GM12891 (cell line): ENCODE results near the gene THAP3.
A peak's percentile ranks its signal among the peaks of the same experiment; 100 is the strongest.
"Not testable (repeated sequence)": the region's sequence is repeated elsewhere in the genome, so short reads cannot be mapped to it uniquely, and the experiment has no call there.

Source experiments
- DNase-seq: peaks from one replicate; pipeline ENCODE4 v3.0.0; 2011; ENCODE audit warnings: low spot score; ENCODE audit not compliant: insufficient read length
- FAIRE-seq: peaks from 2 replicates; lab custom pipeline; 2011; peaks lifted over from hg19 to GRCh38; lab: Jason Lieb, UNC
- PAX5 ChIP-seq: IDR thresholded peaks from 2 replicates; pipeline ENCODE4 v1.6.1; 2011; ENCODE audit warnings: low read length, moderate library complexity, mild to moderate bottlenecking; ENCODE audit not compliant: insufficient read depth, severe bottlenecking
- POLR2A ChIP-seq: IDR thresholded peaks from 2 replicates; pipeline ENCODE4 v1.6.1; 2011; ENCODE audit warnings: low read depth, low read length, control low read depth
- POLR2AphosphoS5 ChIP-seq: IDR thresholded peaks from 2 replicates; pipeline ENCODE4 v1.6.1; 2011; ENCODE audit warnings: low read depth, low read length, control low read depth
- POU2F2 ChIP-seq: IDR thresholded peaks from 2 replicates; pipeline ENCODE4 v1.6.1; 2011; ENCODE audit warnings: low read depth, mild to moderate bottlenecking, control low read depth, low read length, moderate library complexity
- SPI1 ChIP-seq: IDR thresholded peaks from 2 replicates; pipeline ENCODE4 v1.6.1; 2011; ENCODE audit warnings: low read depth, low read length, control low read depth
- TAF1 ChIP-seq: IDR thresholded peaks from 2 replicates; pipeline ENCODE4 v1.6.1; 2011; ENCODE audit warnings: low read depth, low read length, control low read depth

Gene THAP3

DNA sequence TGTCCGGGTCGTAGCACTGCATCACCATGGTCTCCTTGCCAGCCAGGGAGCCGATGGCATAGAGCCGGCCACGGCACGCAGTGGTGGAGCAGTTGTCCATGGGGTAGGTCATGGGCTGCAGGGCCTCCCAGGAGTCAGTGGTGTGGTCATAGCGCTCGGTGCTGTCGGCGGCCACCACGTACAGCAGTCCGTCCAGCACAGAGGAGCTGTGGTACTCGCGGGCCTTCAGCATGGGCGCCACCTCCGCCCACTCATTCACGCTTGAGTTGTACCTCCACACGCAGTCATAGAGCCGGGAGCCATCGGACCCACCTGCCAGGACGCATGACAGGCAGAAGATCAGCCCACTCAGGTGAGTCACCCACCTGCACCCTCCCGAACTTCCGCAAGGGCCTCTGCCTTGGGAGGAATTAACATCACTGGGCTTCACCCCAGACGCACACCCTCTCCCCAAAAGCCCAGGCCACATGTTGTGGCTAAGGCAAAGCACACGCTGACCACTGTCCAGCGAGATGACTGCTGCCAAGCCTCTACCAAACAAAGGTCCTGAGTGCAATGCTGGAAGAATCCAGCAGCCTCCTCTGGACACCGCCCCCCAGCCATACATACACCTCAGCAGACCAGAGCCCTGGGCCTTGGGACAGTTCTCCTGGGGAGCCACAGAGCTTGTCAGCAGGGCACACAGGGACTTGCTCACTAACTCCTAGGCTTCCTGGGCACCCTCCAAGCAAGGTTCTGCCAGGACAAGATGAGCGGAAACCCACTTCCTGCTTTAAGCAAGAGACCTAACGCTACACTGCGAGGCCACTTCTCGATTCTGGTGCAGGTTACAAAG lies 25.3 kb upstream of the THAP3 start:
- TF ChIP-seq SPI1 (peak; percentile 73), TAF1 (no peak), POLR2A (no peak), POLR2AphosphoS5 (no peak)
- FAIRE-seq = peak; percentile 57
- no peak for DNase-seq

DNA sequence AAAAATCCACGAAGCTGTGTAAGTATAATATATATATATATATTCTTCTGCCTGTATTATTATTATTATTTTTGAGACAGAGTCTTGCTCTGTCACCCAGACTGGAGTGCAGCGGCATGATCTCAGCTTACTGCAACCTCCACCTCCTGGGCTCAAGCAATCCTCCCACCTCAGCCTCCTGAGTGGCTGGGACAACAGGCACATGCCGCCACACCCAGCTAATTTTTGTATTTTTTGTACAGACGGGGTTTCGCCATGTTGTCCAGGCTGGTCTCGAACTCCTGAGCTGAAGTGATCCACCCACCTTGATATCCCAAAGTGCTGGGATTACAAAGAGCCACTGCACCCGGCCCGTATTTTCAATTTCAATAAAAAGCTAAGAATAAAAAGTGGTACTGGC lies 24.7 kb upstream of the THAP3 start:
- DNase-seq, FAIRE-seq: not testable (repeated sequence)

DNA sequence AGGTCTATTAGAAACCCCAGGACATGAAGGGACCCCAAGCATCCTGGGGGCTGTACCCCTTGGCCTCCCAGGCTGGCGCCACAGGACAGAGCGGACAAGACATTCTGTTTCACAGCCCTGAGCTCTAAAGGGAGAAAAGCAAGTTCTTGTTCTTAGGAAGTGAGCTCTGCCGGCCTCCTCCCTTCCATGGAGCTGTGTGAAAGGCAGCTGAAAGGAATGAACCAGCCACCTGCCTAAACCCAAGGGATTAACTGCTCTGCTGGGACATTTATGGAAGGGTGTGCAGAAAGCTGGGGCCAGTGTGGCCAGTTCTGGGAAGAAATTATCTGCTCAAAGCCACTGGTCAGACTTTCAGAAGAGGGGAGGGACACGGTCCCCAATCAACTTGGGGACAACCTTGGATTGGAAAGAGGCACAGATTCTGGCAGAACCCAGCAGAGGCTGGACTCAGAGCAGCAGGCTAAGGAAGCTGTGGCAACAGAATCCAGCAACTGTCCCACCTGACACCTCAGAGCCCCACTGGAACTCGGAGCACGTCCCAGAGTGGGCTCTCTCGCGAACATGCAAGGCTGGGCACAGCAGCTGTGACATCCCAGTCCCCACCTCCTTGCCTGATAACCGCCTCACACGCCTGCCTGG lies 24.1 kb upstream of the THAP3 start:
- TF ChIP-seq POLR2AphosphoS5 = no peak
- TF ChIP-seq POLR2A = no peak
- TF ChIP-seq TAF1 = no peak
- TF ChIP-seq PAX5 = no peak
- DNase-seq = no peak
- no peak for FAIRE-seq

DNA sequence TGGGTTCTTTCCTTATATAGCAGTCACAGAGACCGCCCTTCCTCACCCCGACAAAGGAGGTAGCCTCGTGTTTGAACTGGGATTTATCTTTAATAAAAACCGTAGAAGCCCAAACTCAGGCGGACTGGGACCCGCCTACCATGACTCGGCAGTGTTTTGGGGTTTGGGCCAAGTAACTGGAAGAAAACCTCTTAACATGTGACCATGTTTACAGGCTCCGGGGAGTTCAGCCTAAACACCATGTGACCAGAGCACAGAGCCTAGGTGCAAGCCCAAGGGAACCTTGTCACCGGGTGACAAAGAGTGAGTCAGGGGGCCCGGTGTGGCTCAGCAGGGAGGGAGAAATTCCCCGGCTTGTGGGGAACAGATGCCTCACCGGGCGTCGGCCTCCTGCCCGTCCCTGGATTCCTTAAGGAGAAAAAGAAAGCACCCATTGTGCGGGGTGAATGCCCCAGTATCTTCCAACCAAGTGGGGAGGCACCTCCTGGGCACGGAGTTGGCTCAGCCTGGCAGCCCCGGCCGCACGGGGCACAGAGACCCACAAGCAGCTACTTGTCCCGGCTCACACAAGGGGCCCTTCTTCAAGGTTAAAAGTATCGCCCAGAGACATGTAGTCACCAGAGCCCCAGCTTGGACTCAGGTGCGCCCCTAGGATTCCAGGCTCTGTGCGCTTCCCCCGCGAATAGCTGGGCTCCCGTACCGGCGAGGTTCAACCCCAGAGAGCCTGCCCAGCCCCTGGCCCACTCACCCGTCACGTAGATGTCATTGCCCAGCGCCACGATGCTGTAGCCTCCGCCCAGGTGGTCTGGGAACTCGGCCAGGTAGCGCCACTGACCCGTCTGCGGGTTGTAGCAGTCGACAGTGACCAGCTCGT lies 23.4 kb upstream of the THAP3 start:
- peak; percentile 64 for FAIRE-seq
- DNase-seq = no peak
- 0 out of 2 replicates have a peak, but pooled peaks have one; percentile 26 for TF ChIP-seq POLR2A
- no peak for TF ChIP-seq PAX5
- TF ChIP-seq TAF1 = 0 out of 2 replicates have a peak, but pooled peaks have one; percentile 21
- no peak for TF ChIP-seq POLR2AphosphoS5
- TF ChIP-seq POU2F2 = no peak
- no peak for TF ChIP-seq SPI1

DNA sequence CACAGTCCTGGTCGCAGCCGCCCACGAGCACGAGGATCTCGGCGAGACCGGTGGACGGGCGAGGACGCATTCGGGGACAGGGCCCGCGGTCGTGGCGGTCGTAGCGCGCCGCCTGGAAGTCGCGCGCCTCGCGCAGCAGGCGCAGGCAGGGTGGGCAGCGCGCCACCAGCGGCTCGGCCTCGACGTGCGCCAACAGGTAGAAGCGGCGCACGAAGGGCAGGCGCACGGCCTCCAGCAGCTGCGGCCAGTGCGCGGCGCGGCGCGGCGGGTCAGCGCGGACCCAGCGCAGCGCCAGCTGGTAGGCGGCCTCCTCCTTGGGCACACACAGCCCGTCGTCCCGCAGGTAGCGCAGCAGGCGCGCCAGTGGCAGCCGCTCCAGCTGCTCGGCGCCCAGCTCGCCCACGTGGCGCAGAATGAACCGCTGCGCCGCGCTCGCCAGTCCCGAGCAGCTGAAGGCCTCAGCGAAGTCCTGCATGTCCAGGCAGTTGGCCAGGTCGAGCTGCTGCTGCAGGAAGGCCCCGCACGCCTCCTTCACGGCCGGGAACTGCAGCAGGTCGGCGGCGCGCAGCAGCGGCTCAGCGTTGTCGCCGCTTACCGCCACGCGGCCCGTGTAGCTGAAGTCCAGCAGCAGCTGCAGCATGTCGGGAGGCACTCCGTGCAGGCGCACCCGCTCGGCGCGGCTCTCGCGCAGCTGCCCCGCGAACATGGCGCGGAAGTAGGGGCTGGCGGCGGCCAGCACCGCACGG lies 22.6 kb upstream of the THAP3 start:
- DNase-seq (no peak), FAIRE-seq (peak; percentile 87)
- TF ChIP-seq POLR2A (no peak), POLR2AphosphoS5 (0 out of 2 replicates have a peak, but pooled peaks have one; percentile 15), TAF1 (peak; percentile 52; the same call in 1 of the 2 replicates), SPI1 (peak; percentile 5; the same call in 1 of the 2 replicates)

DNA sequence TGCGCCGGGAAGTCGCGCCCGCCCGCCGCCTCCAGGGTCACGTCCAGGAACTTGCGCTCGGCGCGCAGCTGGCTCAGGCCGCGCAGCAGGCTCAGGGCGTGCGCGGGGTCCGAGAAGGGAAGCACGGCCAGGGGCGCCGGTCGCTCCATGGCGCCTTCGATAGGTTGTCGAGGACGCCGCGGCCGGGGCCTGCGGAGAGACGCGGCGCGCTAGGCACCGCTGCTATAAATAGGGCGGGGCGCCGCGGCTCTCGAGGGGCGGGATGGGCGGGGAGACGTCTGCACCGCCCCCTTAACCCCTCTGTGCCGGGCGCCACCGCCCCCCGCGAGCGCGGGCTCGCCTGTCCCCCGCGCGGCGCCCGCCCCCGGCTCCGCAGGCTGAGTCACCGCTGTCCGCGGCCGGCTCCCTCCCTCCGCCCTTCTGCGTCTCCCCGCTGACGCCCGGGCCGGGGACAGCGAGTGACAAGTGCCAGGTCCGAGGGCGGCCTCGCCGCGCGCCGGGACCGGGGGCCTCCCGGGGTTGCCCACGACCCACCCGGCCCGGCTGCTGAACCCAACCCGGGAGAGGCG lies 21.9 kb upstream of the THAP3 start, which contains the start of gene KLHL21:
Gene KLHL21, minus strand, starts transcription at position 201 of the 569 bp plus-strand sequence. Its CDS starts 52 bp downstream, at position 149.
- FAIRE-seq = no peak
- TF ChIP-seq POLR2A (peak; percentile 73), SPI1 (no peak), PAX5 (no peak), POU2F2 (no peak), POLR2AphosphoS5 (peak; percentile 55), TAF1 (peak; percentile 15; the same call in 1 of the 2 replicates)

DNA sequence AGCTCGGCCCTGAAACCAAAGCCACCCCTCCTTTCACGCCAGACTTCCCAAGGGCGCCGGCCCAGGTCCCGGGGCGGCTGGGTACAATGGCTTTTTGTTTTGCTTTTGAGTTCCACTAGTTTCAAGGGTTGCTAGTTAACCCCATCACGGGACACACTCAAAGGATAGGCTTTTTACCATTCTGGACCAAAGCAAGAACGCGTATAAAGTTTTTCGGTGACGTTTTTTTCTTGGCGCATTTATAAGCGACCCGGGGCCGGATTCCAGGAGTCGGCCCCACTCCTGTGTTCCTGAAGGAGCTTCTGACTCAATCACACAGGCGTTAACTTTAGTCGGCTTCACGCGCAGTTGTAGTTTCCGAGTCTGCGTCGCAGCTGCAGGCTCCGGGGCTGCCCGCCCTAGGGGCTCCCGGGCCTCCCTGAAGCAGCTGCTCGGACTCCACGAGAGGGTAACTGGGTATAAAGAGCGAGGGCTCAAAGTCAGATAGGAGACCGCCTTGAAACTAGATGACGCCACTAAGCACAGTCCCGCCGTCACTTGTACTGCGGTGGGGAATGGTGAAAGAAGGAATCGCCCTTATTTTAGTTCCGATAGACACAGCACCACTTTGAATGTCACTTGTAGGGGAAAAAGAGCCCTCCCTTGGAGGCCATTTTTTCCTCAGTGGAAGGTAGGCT lies 21.3 kb upstream of the THAP3 start:
- 0 out of 2 replicates have a peak, but pooled peaks have one; percentile 34 for TF ChIP-seq POLR2AphosphoS5
- TF ChIP-seq TAF1 = peak; percentile 38; the same call in 1 of the 2 replicates
- TF ChIP-seq SPI1 = no peak
- no peak; the same call in 1 of the 2 replicates for TF ChIP-seq POLR2A
- no peak for TF ChIP-seq POU2F2
- TF ChIP-seq PAX5 = no peak

More for the DNA sequence above, 21.9 kb upstream of the THAP3 start, which contains the start of gene KLHL21:
- peak; percentile 82 for DNase-seq

DNA sequence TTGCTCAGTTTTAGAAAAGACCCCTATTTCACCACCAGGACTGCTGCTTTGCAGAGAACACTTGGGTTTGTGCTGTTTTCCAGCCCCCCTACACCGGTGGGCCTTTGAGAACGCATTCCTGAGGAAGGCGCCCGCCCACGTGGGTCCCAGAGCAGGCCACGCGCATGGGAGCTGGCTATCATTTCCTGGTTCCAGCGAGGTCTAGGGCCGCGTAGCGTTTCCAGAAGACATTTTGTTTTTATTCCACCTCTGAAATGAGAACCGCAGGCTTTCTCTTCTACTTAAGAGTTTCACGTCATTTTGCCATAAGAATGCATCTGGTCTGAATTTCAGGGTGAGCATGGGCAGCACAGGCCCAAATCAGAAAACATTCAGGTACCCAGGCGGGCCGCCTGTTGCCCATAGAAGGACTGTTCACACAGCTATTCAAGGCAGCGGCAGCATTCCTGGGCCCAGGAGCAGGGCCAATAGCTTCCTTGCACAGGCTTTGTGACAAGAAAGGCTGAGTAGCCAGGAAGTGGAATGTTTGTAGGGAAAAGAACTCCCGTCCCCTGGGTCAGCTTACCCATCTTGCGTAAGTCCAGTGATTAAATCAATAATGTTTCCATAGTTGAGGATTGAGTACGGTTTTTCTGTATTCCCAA lies 20.6 kb upstream of the THAP3 start:
- DNase-seq = no peak
- TF ChIP-seq POLR2AphosphoS5 (no peak), SPI1 (no peak), TAF1 (no peak)
- no peak for FAIRE-seq

More for the DNA sequence above, 21.3 kb upstream of the THAP3 start:
- DNase-seq (no peak), FAIRE-seq (peak; percentile 64)
